ENCODE measurements around the gene GSPT1. TPM values are rescaled to one million over a fixed set of nuclear protein-coding genes. Genes with fewer than 3 reads are reported as not detected.

GSPT1 gene
- total RNA-seq, result 100 to 1,000 TPM in 1 of 2 experiments, 10 to 100 TPM in 1; 96.1 to 101 TPM

DNA sequence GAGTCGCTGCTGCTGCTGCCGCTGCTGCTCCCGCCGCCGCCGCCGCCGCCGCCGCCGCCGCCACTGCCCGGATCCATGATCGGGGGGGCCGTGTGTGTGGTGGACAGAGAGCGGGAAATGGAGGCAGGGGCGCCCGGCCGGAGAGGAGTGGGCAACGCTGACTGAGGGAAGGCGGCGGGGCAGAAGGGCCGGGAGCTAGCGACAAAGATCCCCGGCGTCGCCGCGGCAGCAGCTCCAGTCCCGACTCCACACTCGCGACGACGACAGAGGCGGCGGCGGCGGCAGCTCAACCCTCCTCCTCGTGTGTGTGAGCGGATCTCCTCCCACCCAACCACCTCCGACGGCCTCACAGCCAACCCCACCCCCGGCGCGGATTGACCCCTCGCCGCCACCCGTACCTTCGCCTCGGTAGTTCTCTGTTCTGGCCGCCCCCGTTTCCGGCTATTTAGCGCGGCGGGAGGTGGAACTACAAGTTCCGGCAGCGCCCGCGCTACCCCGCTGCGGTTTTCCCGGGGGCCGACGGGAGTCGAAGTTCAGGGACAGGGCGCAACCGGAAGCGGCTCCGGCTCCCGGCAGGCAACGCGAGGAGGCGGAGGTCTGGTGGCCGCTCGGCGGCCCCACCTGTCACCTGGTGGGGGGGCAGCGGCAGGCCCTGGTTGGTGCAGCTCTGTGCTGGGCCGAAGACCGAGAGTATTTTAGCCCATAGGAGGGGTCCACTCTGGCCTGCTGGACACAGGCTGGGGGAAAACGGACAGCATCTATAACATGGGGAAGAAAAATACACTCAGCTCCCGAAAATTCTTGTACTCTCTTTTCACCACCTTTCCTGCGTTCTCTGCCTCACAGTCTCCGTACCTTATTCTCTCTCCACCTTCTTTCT is at the start of gene GSPT1:
Gene GSPT1, minus strand, starts transcription at position 313 of the 880 bp plus-strand sequence. Its CDS starts 236 bp downstream, at position 77.

DNA sequence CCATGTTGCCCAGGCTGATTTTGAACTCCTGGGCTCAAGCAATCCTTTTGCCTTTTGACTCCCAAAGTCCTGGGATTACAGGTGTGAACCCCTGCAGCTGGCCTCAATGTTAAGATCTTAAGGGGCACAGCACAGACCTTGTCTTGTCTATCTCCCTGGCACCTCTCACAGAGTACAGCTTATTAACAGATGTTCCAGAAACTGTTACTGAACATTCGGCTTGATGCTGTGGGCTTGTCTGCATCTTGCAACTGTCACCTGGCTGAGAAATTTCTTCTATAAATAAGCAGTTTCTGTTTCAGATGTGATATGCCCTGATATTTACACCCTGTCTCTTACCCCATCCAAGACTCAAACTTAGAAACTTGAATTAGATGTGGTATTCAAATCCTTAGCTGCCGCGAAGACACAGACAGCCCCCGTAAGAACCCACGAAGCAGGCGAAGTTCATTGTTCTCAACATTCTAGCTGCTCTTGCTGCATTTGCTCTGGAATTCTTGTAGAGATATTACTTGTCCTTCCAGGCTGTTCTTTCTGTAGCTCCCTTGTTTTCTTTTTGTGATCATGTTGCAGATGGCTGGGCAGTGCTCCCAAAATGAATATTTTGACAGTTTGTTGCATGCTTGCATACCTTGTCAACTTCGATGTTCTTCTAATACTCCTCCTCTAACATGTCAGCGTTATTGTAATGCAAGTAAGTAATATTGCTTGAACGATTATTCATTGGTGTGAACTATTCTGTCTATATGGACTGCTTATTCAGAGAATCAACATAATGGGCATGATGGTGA is 49.2 kb upstream of the GSPT1 start, which contains the start of gene TNFRSF17:
Gene TNFRSF17, plus strand, starts transcription at position 450 of the 791 bp plus-strand sequence. Its CDS starts 115 bp downstream, at position 565.

DNA sequence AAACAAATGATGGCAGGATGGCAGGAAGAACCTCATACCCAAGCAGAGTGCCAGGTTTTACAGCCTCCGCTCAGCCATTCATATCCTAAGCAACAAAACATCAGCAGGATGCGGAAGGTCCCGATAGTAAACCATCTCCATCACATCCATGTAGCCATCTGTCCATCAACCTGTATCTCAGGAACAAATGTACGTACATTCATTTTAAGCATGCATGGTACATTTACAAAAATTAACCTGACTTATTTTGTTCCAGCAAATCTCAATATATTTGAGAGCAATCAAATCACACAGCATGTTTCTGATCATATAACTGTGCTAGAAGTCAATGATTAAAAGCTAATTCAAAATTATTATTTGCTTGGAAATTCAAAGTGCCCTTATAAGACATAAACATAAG is 26.2 kb upstream of the GSPT1 start, which contains the start of gene NPIPB2:
Gene NPIPB2, minus strand, starts transcription at position 101 of the 400 bp plus-strand sequence. Its CDS starts 0 bp downstream, at position 101.

DNA sequence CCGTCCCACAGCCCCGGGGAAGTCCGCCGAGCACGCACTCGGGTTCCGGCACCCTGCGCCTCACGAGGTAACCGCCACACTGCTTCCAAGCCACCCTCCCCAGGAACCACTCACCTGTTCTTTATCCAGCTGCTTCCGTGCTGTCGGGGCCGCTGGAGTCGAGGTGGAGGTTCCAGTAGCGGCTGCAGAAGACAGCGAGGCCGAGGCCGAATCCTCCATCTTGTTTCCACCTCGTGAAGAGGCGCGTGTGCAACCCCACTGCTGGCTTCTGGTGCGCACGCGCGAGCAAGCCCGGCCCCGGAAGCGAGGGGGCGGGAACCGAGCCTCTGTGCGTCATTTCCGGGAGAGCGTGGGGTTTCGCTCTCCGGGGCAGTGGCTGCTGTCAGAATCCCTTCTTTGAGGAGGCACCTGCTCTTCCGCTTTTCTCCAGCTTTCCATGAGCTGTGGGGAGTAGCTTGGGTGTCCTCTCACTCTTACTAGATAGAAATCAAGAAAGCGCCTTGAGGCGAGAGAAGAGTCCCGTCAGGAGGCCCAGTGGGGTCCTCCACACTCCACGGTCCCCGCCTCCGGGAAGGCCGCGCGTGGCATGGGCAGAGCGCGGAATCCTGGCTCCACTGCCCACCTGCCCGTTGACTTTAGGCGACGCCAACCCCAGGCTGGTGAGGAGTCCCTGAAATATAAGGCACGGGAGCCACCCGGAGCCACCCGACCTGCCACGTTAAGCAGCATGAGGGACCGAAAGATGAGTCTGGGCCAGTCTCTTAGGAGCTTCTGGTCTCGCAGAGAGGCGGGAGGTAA is 64.3 kb downstream of the GSPT1 start, which contains the start of gene RSL1D1:
Gene RSL1D1, minus strand, starts transcription at position 249 of the 798 bp plus-strand sequence. Its CDS starts 30 bp downstream, at position 219.

Other genes with a start within 250 kb of the GSPT1 start
- gene SNN, start 247.5 kb downstream of the GSPT1 start, total RNA-seq, result 10 to 100 TPM; 31.5 to 31.9 TPM
- gene TXNDC11, start 173.1 kb downstream of the GSPT1 start, total RNA-seq, result 10 to 100 TPM; 36.8 to 38.3 TPM
- 10 to 100 TPM; 69.3 to 69.7 TPM for gene ZC3H7A, start 118.7 kb downstream of the GSPT1 start, total RNA-seq
- gene RSL1D1, start 64.4 kb downstream of the GSPT1 start, total RNA-seq, result 100 to 1,000 TPM; 242 to 247 TPM
- 10 to 100 TPM in 1 of 2 experiments, 1 to 10 TPM in 1; 6.0 to 10.2 TPM for gene NPIPB2, start 26.1 kb upstream of the GSPT1 start, total RNA-seq
- not detected for gene TNFRSF17, start 49.3 kb upstream of the GSPT1 start, total RNA-seq
- gene SNX29, start 60.8 kb upstream of the GSPT1 start, total RNA-seq, result 10 to 100 TPM; 19.1 to 20.3 TPM